PC-9 (cell line): ENCODE data around the gene CAPZB. TPM values are rescaled to one million over a fixed set of nuclear protein-coding genes. Genes with fewer than 3 reads are reported as not detected.

Experiments used
- BruUV-seq: library from RNA; stranded (reverse); fragments of 400-500 nt; replicated peaks from 2 replicates; lab custom pipeline; 2021; lab: Mats Ljungman, UMichigan
- CTCF ChIA-PET: fragments of 300-600 bp; sonication (Branson Sonifier 250); formaldehyde crosslinking; loops from one replicate; lab custom pipeline; 2022; ENCODE audit warnings: antibody characterized with exemption; lab: Charles Lee
- POLR2A ChIA-PET: fragments of 300-600 bp; sonication (Branson Sonifier 250); formaldehyde crosslinking; loops from one replicate; lab custom pipeline; 2022; ENCODE audit warnings: antibody characterized with exemption; ENCODE audit not compliant: unreplicated experiment; lab: Charles Lee
- DNase-seq, 2 experiments: peaks; one replicate each; pipeline versions ENCODE4 v3.0.0 to v3.0.0-alpha.2; 2015 to 2022; ENCODE audit warnings: mixed read lengths in 1 of 2
- H2AFZ ChIP-seq: fragments of 200-600 bp; sonication (generic); 2 replicates; pipeline ENCODE4 v1.8.1; 2017; ENCODE audit warnings: antibody characterized with exemption
- H3F3A ChIP-seq: fragments of 200-600 bp; sonication (generic); 2 replicates; pipeline ENCODE4 v1.8.1; 2017; ENCODE audit warnings: antibody characterized with exemption, mild to moderate bottlenecking, low read depth; ENCODE audit not compliant: insufficient read depth
- H3K27ac ChIP-seq: fragments of 200-600 bp; sonication (generic); 2 replicates; pipeline ENCODE4 v1.6.1; 2016; ENCODE audit warnings: mixed run types
- H3K27me3 ChIP-seq: fragments of 200-600 bp; sonication (generic); 2 replicates; pipeline ENCODE4 v1.6.1; 2016; ENCODE audit warnings: low read depth, mixed run types; ENCODE audit not compliant: insufficient read depth
- H3K36me3 ChIP-seq: fragments of 200-600 bp; sonication (generic); 2 replicates; pipeline ENCODE4 v1.6.1; 2016; ENCODE audit warnings: low read depth, mixed run types
- H3K4me1 ChIP-seq: fragments of 200-600 bp; sonication (generic); replicated peaks from 2 replicates; pipeline ENCODE4 v1.6.1; 2016; ENCODE audit warnings: mixed run types; ENCODE audit not compliant: insufficient read depth
- H3K4me2 ChIP-seq: fragments of 200-600 bp; sonication (generic); 2 replicates; pipeline ENCODE4 v1.6.1; 2017; ENCODE audit warnings: mixed run types
- H3K4me3 ChIP-seq: fragments of 200-600 bp; sonication (generic); 2 replicates; pipeline ENCODE4 v1.6.1; 2016; ENCODE audit warnings: mixed run types
- H3K79me2 ChIP-seq: fragments of 200-600 bp; sonication (generic); 2 replicates; pipeline ENCODE4 v1.6.1; 2017; ENCODE audit warnings: low read depth, mixed run types
- H3K9me2 ChIP-seq: fragments of 200-600 bp; sonication (generic); 2 replicates; pipeline ENCODE4 v1.8.1; 2017; ENCODE audit warnings: mild to moderate bottlenecking; ENCODE audit not compliant: insufficient read depth
- H3K9me3 ChIP-seq: fragments of 200-600 bp; sonication (generic); 2 replicates; pipeline ENCODE4 v1.8.1; 2016; ENCODE audit warnings: low read depth; ENCODE audit not compliant: insufficient read depth
- H4K20me1 ChIP-seq: fragments of 200-600 bp; sonication (generic); 2 replicates; pipeline ENCODE4 v1.8.1; 2017; ENCODE audit not compliant: insufficient read depth
- EZH2 ChIP-seq: fragments of 200-600 bp; sonication (generic); IDR thresholded peaks from 2 replicates; pipeline ENCODE4 v1.8.0; 2017; ENCODE audit warnings: antibody characterized with exemption, low read depth
- intact Hi-C: fragments of 100-400 bp; cut with micrococcal nuclease; formaldehyde crosslinking; loops from one replicate; pipeline ENCODE4 v1.10.0; 2022; ENCODE audit not compliant: unreplicated experiment
- total RNA-seq: library from RNA; stranded (reverse); gene quantifications from 2 replicates; pipeline ENCODE4 v1.2.3, GENCODE V29; 2021
- TF ChIP-seq, protein P1 (sequence below): fragments of 200-600 bp; sonication (generic); conservative IDR thresholded peaks from 2 replicates; pipeline ENCODE4 v1.6.1; 2017; ENCODE audit warnings: mixed run types, antibody characterized with exemption, mild to moderate bottlenecking, moderate library complexity

Gene CAPZB
- total RNA-seq, 1 experiment from 2014 or later = 222 TPM

GRCh38 chr1:19373211-19374082 lies 111.9 kb downstream of the CAPZB start:
- 0 out of 2 replicates have a peak, but pooled peaks cover 3% of the 10 kb centered on the region for H3K36me3 ChIP-seq
- no peaks in the 10 kb centered on the region for H3K27me3 ChIP-seq
- no peaks in the 10 kb centered on the region for H3K9me2 ChIP-seq
- H3K9me3 ChIP-seq = no peaks in the 10 kb centered on the region
- H3K4me1 ChIP-seq = no peaks in the 10 kb centered on the region
- no peak for DNase-seq
- ChIA-PET POLR2A (no interaction called here), CTCF (interaction anchor here (0.7 kb wide), 1 partner anchor 225 kb away, joined by 3 read pairs; no protein-coding TSS in a partner anchor)
- H3K4me2 ChIP-seq = no peak overlapping the region
- no TSS peak for BruUV-seq
- no peak overlapping the region for H3K4me3 ChIP-seq
- intact Hi-C loops = no loop called here
- H3K27ac ChIP-seq = no peak overlapping the region
- no peaks in the 10 kb centered on the region for H3K79me2 ChIP-seq
- H2AFZ ChIP-seq = no peak overlapping the region
- no peaks in the 10 kb centered on the region for H3F3A ChIP-seq
- no peaks in the 10 kb centered on the region for H4K20me1 ChIP-seq
- no peak for TF ChIP-seq EZH2
- TF ChIP-seq, protein P1, sequence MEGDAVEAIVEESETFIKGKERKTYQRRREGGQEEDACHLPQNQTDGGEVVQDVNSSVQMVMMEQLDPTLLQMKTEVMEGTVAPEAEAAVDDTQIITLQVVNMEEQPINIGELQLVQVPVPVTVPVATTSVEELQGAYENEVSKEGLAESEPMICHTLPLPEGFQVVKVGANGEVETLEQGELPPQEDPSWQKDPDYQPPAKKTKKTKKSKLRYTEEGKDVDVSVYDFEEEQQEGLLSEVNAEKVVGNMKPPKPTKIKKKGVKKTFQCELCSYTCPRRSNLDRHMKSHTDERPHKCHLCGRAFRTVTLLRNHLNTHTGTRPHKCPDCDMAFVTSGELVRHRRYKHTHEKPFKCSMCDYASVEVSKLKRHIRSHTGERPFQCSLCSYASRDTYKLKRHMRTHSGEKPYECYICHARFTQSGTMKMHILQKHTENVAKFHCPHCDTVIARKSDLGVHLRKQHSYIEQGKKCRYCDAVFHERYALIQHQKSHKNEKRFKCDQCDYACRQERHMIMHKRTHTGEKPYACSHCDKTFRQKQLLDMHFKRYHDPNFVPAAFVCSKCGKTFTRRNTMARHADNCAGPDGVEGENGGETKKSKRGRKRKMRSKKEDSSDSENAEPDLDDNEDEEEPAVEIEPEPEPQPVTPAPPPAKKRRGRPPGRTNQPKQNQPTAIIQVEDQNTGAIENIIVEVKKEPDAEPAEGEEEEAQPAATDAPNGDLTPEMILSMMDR = no peak

- Histone ChIP-seq H3K4me1 (no peaks in the 10 kb centered on the region), H3K27me3 (no peaks in the 10 kb centered on the region), H3K9me2 (no peaks in the 10 kb centered on the region), H3K79me2 (no peaks in the 10 kb centered on the region), H2AFZ (no peak overlapping the region), H3F3A (no peaks in the 10 kb centered on the region), H3K9me3 (no peaks in the 10 kb centered on the region), H3K4me3 (no peak overlapping the region), H3K4me2 (no peak overlapping the region), H3K36me3 (0 out of 2 replicates have a peak, but pooled peaks cover 3% of the 10 kb centered on the region), H4K20me1 (no peaks in the 10 kb centered on the region), H3K27ac (no peak overlapping the region)
- BruUV-seq = no TSS peak
- no peak for DNase-seq
- CTCF ChIA-PET = no interaction called here
- intact Hi-C loops = no loop called here
- TF ChIP-seq EZH2 = no peak
- TF ChIP-seq, protein P1 = no peak
- POLR2A ChIA-PET = no interaction called here
Observed at GRCh38 chr1:19372602-19373001, 112.7 kb downstream of the CAPZB start.

DNA sequence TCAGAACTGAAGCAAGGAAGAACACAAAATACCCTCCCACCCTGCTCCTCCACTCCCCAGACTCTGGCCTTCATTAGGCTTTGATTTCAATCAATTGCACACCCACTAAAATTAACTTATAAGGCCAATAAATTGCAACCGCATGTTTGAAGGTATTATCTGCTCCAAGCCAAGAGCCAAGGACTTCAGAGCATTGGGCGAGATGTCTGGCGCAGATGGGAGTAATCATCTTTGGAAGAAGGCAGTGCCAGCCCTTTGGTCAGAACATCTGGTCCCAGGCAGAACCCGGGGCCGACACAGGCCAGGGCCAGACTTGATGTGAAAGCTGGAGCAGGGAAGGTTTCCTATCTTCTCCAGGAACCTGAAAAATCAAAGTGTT lies 113.2 kb downstream of the CAPZB start:
- Histone ChIP-seq H3K4me1 (no peaks in the 10 kb centered on the region), H3K9me3 (no peaks in the 10 kb centered on the region), H3K27ac (no peak overlapping the region), H3K79me2 (no peaks in the 10 kb centered on the region), H3K4me3 (no peak overlapping the region), H3F3A (no peaks in the 10 kb centered on the region), H3K27me3 (no peaks in the 10 kb centered on the region), H3K4me2 (no peak overlapping the region), H3K36me3 (0 out of 2 replicates have a peak, but pooled peaks cover 2% of the 10 kb centered on the region), H3K9me2 (no peaks in the 10 kb centered on the region), H2AFZ (no peak overlapping the region), H4K20me1 (no peaks in the 10 kb centered on the region)
- intact Hi-C loops = no loop called here
- CTCF ChIA-PET = no interaction called here
- BruUV-seq = no TSS peak
- TF ChIP-seq, protein P1 = no peak
- TF ChIP-seq EZH2 = no peak
- no peak for DNase-seq
- POLR2A ChIA-PET = interaction anchor here (0.6 kb wide), 1 partner anchor 192 kb away, joined by 4 read pairs; no protein-coding TSS in a partner anchor
